Measurements from ENCODE around the gene CBFA2T3. TPM values are rescaled to one million over a fixed set of nuclear protein-coding genes. Genes with fewer than 3 reads are reported as not detected.
"Not testable (repeated sequence)": the region's sequence is repeated elsewhere in the genome, so short reads cannot be mapped to it uniquely, and the experiment has no call there.

The CBFA2T3 gene
- total RNA-seq, 1 donor from 2014 or later = 10.1 TPM

DNA sequence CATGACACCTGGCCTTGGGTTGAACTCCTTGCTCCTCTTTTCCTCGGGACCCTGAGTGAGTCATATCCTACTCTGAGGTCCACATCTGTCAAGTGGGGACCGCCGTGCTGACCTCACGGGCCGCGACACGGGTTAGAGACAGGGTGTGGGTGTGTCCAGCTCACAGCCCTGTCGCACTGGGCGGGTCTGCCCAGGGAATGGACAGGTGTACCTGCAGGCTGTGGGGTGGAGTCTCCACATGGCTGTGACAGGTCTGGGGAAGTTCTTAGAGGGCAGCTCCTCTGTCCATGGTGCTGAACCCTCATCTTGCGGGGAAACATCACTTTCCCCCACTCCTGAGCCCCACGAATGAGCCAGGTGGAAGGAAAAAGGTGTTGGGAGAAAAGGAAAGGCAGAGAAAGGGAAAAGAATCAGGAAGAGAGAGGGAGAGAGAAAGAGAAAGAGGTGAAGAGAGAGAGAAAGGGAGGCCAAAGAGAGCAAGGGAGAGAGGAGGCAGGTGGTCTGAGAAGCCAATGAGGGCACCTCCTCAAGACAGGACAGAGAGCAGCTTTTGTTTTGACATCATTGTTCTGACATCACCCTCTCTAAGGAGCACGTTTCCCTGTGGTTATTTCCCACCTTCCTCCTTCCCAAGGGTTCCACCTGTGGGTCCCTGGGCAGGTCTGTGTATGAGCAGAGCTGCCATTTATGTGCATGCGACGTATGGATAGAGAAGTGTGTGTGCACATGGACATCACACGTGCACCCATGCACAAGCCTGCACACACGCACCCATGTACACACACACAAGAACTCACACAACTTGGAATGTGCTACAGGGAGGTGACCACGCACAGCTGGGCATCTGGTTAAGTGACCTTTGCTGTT, 32.6 kb upstream of the CBFA2T3 start:
- peak in 1 of 2 experiments; percentile 63 for DNase-seq (ENCODE audit: low spot score in 2 of 2, unreplicated experiment in 2 of 2)
- Mint-ChIP-seq H3K27me3 (ENCODE audit: low read depth) (peaks cover 28% of the 10 kb centered on the region), H3K27ac (no peak overlapping the region), H3K4me3 (no peak overlapping the region), H3K4me1 (no peaks in the 10 kb centered on the region), H3K36me3 (no peaks in the 10 kb centered on the region), H3K9me3 (peaks cover 5% of the 10 kb centered on the region)
- TF ChIP-seq, protein P1, sequence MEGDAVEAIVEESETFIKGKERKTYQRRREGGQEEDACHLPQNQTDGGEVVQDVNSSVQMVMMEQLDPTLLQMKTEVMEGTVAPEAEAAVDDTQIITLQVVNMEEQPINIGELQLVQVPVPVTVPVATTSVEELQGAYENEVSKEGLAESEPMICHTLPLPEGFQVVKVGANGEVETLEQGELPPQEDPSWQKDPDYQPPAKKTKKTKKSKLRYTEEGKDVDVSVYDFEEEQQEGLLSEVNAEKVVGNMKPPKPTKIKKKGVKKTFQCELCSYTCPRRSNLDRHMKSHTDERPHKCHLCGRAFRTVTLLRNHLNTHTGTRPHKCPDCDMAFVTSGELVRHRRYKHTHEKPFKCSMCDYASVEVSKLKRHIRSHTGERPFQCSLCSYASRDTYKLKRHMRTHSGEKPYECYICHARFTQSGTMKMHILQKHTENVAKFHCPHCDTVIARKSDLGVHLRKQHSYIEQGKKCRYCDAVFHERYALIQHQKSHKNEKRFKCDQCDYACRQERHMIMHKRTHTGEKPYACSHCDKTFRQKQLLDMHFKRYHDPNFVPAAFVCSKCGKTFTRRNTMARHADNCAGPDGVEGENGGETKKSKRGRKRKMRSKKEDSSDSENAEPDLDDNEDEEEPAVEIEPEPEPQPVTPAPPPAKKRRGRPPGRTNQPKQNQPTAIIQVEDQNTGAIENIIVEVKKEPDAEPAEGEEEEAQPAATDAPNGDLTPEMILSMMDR (IDR thresholded peaks at IDR 0.05; ENCODE audit: unreplicated experiment) = no peak

DNA sequence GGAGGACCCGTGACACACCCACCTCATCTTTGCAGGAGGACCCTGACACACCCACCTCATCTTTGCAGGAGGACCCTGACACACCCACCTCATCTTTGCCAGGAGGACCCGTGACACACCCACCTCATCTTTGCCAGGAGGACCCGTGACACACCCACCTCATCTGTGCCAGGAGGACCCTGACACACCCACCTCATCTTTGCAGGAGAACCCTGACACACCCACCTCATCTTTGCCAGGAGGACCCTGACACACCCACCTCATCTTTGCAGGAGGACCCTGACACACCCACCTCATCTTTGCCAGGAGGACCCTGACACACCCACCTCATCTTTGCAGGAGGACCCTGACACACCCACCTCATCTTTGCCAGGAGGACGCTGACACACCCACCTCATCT, 31.8 kb upstream of the CBFA2T3 start:
- not testable (repeated sequence) for H3K4me3 Mint-ChIP-seq; DNase-seq (ENCODE audit: low spot score in 2 of 2, unreplicated experiment in 2 of 2); H3K4me1 Mint-ChIP-seq; H3K36me3 Mint-ChIP-seq; H3K9me3 Mint-ChIP-seq; H3K27ac Mint-ChIP-seq
- peaks cover 33% of the 10 kb centered on the region for H3K27me3 Mint-ChIP-seq (ENCODE audit: low read depth)

DNA sequence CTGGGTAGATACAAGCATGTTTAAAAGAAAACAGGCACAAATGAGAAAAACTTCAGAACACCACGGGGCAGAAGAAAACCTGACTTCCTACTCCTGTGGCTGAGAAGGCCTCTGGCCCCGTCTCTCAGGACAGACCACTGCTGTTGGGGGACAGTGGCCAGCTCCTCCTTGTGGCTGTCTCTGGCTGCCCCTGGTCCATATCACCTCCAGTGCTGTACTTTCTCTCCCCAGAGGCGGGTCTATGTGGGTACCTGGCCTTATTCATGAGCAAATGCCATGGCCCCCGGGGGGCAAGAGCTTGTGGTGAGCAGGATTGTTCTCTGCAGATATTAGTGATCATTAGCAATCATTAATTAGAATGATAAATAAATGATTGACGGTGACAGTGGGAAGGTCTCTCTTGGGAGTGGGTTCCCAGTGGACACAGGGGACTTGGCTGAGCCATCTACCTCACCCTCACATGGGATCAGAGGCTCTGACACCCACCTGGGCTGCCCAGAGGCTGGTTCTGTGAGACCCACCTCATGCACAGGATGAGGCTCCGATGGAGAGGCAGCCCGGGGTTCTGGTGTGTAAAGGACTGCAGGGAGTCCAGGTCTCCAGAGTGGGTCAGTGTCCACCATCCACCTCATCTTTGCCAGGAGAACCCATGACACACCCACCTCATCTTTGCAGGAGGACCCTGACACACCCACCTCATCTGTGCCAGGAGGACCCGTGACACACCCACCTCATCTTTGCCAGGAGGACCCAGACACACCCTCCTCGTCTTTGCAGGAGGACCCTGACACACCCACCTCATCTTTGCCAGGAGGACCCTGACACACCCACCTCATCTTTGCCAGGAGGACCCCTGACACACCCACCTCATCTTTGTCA, 30.6 kb upstream of the CBFA2T3 start:
- TF ChIP-seq, protein P1 (IDR thresholded peaks at IDR 0.05; ENCODE audit: unreplicated experiment) = no peak
- H3K36me3 Mint-ChIP-seq = no peaks in the 10 kb centered on the region
- H3K4me3 Mint-ChIP-seq = no peak overlapping the region
- no peak for DNase-seq (ENCODE audit: low spot score in 2 of 2, unreplicated experiment in 2 of 2)
- peaks cover 5% of the 10 kb centered on the region for H3K9me3 Mint-ChIP-seq
- no peaks in the 10 kb centered on the region for H3K4me1 Mint-ChIP-seq
- H3K27ac Mint-ChIP-seq = no peak overlapping the region
- H3K27me3 Mint-ChIP-seq (ENCODE audit: low read depth) = peaks cover 29% of the 10 kb centered on the region

DNA sequence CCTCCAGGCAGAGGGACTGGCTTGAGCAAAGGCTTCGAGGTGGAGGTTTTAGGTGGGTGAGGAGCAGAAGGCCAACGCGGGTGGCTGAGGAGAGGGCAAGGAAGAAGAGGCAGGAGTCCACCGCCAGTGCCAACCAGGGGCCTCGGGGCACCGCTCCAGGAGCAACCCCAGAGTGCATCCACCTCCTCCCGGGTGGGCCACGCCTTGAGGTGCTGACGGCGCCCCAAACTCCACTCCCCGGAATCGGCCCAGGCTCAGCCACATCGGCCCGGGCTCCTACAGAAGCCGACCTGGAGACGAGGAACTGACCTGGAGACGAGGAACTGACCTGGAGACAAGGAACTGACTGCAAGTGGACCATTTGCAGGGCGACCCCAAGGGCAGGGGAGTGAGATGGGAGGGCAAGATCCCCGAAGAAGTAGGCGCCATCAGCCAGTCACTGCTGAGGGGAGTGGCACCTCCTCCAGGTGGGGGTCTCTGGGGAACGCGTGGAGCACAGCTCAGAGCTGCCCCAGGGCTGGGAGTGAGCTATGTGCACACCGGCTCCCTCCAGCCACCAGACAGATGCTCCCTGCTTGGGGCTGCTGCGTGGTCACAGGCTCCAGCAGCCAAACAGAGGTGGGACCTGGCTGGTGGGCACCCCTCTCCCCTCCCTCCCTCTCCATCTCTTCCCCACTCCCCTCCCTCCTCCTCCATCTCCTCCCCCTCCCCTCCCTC, 29.2 kb upstream of the CBFA2T3 start:
- no peaks in the 10 kb centered on the region for H3K4me1 Mint-ChIP-seq
- no peak overlapping the region for H3K27ac Mint-ChIP-seq
- no peaks in the 10 kb centered on the region for H3K36me3 Mint-ChIP-seq
- no peak overlapping the region for H3K4me3 Mint-ChIP-seq
- H3K27me3 Mint-ChIP-seq (ENCODE audit: low read depth) = peaks cover 36% of the 10 kb centered on the region
- no peak for DNase-seq (ENCODE audit: low spot score in 2 of 2, unreplicated experiment in 2 of 2)
- TF ChIP-seq, protein P1 (IDR thresholded peaks at IDR 0.05; ENCODE audit: unreplicated experiment) = no peak
- peaks cover 5% of the 10 kb centered on the region for H3K9me3 Mint-ChIP-seq

DNA sequence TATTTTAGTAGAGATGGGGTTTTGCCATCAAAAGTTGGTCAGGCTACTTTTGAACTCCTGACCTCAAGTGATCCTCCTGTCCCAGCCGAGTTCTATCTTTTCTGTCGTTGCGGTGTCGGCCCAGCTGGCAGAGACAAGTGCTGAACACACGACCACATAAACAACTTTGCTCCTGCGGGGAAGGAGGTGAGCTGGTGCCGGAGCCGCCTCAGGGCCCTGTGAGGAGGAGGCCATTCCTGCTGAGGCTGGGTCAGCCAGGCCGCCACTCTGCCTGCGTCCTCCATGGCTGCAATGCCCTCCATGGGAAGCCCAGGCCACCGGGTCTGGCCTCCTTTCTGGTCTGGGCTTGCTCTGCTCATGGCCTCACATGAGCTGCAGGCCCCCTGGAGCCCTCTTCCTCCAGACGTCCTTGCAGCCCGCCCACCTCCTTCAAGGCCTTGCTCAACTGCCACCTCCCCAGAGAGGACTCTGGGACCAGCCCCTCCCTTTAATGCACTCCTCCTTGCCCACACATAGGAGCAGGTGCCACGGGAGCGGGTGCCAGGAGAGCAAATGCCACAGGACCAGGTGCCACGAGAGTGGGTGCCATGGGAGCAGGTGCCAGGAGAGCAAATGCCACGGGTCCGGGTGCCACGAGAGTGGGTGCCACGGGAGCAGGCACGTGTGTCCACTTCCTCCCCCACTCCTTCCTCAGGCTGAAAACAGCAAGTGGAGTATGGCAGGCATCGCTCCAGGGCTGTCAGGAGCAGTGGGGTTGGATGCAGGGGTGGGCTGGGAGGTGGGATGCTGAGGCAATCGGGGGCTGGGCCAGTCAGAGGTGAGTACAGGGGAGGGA, 28.4 kb upstream of the CBFA2T3 start:
- Mint-ChIP-seq H3K9me3 (peaks cover 5% of the 10 kb centered on the region), H3K36me3 (no peaks in the 10 kb centered on the region), H3K27me3 (ENCODE audit: low read depth) (peaks cover 43% of the 10 kb centered on the region), H3K27ac (no peak overlapping the region), H3K4me3 (no peak overlapping the region), H3K4me1 (no peaks in the 10 kb centered on the region)
- DNase-seq (ENCODE audit: low spot score in 2 of 2, unreplicated experiment in 2 of 2) = no peak
- TF ChIP-seq, protein P1 (IDR thresholded peaks at IDR 0.05; ENCODE audit: unreplicated experiment) = no peak
